ENCODE measurements around the gene PRKCE. TPM values are rescaled to one million over a fixed set of nuclear protein-coding genes. Genes with fewer than 3 reads are reported as not detected.

The PRKCE gene
- polyA plus RNA-seq, 3 donors, result 8.3 to 9.1 (median 8.8) TPM

GRCh38 chr2:46142546-46143428 is 491.3 kb downstream of the PRKCE start:
- no peak for DNase-seq (ENCODE audit: extremely low read depth in 1 of 11, low read depth in 9 of 11, low spot score in 4 of 11)

- no peak for DNase-seq (ENCODE audit: extremely low read depth in 1 of 11, low read depth in 9 of 11, low spot score in 4 of 11)
Observed at GRCh38 chr2:46143429-46144132, 492.1 kb downstream of the PRKCE start.

- no peak for DNase-seq (ENCODE audit: extremely low read depth in 1 of 11, low read depth in 9 of 11, low spot score in 4 of 11)
Observed at GRCh38 chr2:46144133-46144800, 492.8 kb downstream of the PRKCE start.

DNA sequence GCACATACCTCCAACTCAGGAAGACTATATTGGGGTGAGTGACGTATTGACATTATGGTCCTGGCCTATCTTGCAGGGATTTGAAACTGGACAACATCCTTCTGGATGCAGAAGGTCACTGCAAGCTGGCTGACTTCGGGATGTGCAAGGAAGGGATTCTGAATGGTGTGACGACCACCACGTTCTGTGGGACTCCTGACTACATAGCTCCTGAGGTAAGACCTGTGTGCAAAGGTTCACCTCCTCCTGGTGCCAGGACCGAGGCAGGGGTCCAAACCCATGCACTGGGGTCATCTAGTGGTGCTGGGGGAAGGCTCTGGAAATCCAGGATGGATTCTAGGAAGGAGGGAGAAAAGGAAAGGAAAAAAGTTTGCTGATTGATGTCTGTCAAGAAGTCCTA is 493.5 kb downstream of the PRKCE start:
- DNase-seq (ENCODE audit: extremely low read depth in 1 of 11, low read depth in 9 of 11, low spot score in 4 of 11), result no peak

- no peak for DNase-seq (ENCODE audit: extremely low read depth in 1 of 11, low read depth in 9 of 11, low spot score in 4 of 11)
Observed at GRCh38 chr2:46145840-46146239, 494.4 kb downstream of the PRKCE start.

DNA sequence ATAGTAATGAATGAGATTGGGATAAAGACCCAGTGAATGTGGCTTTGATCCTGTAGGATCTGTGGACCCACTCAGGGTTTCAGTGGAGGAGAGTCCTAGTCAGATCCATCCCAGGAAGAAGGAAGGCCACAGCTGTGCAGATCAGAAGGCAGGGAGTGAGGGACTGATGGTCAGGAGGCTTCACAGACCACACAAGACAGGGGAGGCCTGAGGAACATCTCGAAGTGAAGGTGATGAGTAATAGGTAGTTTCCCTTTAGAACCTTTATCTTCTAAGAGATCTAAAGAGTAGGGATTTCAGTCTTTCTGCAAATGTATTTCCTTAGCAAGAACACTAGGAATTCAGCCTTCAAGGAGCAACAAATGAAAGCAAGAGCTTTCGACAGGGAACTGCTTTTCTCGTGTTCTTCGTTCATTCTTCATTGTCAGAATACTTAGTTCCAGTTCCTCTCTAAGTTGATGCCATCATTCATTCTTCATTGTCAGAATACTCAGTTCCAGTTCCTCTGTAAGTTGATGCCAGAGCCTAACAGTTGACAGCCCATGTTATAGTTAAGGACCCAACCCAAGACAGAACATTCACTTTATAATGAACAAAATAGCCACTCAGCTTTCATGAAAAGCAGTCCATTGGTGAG is 495.5 kb downstream of the PRKCE start:
- no peak for DNase-seq (ENCODE audit: extremely low read depth in 1 of 11, low read depth in 9 of 11, low spot score in 4 of 11)

GRCh38 chr2:46147626-46148368 is 496.3 kb downstream of the PRKCE start:
- DNase-seq (ENCODE audit: extremely low read depth in 1 of 11, low read depth in 9 of 11, low spot score in 4 of 11), result no peak

DNA sequence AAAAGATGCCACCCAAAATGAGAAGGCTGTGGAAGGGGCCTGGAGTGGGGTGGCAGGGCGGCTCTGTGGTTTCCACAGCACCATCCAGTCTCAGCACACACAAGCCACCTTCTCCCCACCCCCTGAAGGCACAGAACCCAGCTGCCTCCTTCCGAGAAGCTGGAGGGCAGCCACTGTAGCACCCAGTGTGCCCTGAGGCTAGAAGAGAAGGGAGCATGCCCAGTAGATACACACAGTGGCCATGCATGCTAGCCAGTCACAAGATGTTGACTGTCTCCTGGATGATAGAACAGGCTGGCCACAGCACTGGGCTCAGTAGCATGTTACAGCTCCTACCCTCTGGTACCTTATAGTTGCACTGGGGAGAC is 496.9 kb downstream of the PRKCE start:
- no peak for DNase-seq (ENCODE audit: extremely low read depth in 1 of 11, low read depth in 9 of 11, low spot score in 4 of 11)

DNA sequence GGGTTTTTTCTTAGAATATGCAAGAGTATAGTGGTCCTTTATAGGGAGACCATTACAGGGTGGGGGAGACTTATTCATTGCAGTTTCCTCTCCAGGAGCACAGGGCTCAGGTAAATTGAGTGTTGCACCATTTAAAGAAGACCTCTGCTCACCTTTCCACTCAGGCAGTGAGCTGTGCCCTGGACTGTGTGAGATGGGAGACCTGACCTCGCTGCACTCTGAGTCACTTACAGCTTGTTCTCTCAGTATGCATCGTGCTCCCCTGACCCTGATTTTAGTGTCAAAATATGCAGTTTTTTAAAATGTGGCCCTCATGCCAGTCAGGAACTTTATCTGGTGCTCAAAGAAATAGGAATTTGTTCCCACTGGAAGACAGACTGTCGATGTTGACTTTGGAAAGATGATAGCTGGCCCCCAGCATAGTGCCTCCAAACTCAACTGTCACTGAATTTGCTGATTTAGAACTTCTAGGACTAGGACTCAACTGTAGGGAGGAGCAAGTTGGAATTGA is 499.0 kb downstream of the PRKCE start:
- no peak for DNase-seq (ENCODE audit: extremely low read depth in 1 of 11, low read depth in 9 of 11, low spot score in 4 of 11)

DNA sequence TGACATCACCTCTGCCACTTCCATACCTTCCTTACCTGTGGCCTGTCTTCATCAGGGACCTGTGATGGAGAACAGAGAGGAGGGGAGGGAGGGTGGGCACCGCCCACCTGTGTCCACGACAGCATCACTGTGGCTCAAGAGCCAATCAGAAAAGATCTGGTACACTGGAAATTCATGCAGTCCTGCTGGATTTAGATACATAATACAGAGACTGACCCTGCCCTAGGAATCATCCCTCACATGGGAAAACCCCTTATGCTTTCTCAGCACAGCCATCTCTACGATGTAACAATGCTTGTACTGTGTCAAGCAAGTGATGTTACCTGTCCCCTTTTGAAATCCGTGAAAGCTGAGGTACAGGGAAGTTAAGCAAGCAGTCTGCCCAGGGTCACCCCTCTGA is 500.1 kb downstream of the PRKCE start:
- no peak for DNase-seq (ENCODE audit: extremely low read depth in 1 of 11, low read depth in 9 of 11, low spot score in 4 of 11)

- no peak for DNase-seq (ENCODE audit: extremely low read depth in 1 of 11, low read depth in 9 of 11, low spot score in 4 of 11)
Observed at GRCh38 chr2:46153996-46154753, 502.7 kb downstream of the PRKCE start.

DNA sequence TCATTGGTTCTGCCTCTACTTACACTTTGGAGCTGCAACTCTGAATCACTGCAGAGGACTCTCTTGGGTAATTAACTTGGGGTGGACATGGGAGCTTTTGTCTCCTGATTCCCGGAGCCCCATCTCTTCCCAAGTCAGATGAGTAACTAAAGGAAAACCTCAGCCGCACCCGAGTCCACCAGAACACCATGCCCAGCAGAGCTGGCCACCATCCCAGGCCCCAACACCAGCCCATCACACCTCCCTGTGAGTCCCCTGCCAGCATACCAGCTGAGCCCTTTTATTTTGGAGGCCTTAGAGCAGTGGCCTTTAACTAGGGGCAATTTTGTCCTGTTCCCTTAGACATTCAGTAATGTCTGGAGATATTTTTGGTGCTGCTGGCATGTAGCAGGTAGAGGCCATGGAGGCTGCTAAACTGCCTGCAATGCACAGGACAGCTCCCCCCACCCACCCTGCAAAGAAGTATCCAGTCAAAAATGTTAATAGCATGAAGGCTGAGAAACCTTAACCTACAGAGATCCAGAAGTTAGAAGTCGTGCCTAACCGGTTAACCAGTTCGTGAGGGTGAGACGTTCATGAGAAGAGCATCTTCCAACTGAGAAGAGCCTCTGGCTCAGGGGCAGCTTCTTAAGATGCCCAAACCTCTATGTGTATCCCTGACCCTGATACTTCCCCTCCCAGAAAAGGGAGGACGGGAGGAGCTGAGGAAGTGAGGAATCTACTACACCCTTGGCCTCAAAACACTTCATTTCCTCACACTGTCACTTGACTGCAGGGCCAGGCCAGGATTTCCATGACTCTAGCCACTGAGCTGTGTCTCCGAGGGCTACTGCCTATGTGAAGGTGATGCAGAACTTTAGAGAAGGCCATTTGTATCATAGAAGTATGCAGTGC is 505.8 kb downstream of the PRKCE start:
- DNase-seq (ENCODE audit: extremely low read depth in 1 of 11, low read depth in 9 of 11, low spot score in 4 of 11), result no peak

DNA sequence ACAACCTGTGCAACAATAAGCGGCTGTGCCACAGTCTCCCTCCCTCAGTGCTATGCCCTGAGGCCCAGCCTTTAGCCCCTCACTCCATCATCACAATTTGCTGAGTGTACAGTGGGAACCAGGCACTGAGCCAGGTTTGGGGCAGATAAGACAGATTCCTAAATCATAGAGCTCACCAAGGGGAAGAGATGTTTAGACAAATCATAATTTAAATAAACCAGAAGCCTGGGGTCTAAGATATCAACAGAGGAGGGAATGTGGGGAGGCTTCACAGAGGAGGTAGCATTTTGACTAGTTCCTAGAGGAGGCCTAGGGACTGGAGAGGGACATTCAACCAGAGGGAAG is 506.5 kb downstream of the PRKCE start:
- no peak for DNase-seq (ENCODE audit: extremely low read depth in 1 of 11, low read depth in 9 of 11, low spot score in 4 of 11)

- no peak for DNase-seq (ENCODE audit: extremely low read depth in 1 of 11, low read depth in 9 of 11, low spot score in 4 of 11)
Observed at GRCh38 chr2:46158661-46159060, 507.2 kb downstream of the PRKCE start.

- DNase-seq (ENCODE audit: extremely low read depth in 1 of 11, low read depth in 9 of 11, low spot score in 4 of 11), result no peak
Observed at GRCh38 chr2:46160326-46160725, 508.9 kb downstream of the PRKCE start.

GRCh38 chr2:46161315-46161714 is 509.8 kb downstream of the PRKCE start:
- no peak for DNase-seq (ENCODE audit: extremely low read depth in 1 of 11, low read depth in 9 of 11, low spot score in 4 of 11)

DNA sequence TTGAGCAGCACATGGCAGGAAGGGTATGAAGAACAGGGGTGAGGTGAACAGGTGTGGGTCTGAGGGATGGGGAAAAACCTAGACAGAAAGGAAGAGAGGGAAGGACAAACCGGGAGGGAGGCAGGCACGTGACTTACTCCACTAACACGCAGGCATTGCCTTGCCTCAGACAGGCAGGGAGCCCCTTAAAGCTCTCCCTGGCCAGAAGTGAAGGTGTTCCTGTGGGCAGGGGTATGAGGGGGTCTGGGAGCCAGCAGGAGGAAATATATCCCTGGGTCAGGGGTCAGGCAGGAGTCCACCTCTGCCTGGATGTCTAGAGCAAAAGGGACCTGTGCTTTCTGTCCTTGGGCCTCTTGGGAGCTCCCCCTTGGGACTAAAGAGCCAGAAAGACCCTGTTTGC is 510.4 kb downstream of the PRKCE start:
- DNase-seq (ENCODE audit: extremely low read depth in 1 of 11, low read depth in 9 of 11, low spot score in 4 of 11), result no peak

All from renal cortex interstitium (tissue), 11 donors.